LNCAP (cell line): ENCODE data around the gene GLT1D1.

ENCODE experiments used
- TF ChIP-seq, protein P1 (sequence below): fragments of 450-650 bp; IDR thresholded peaks from 2 replicates; pipeline ENCODE4 v1.5.1; 2017; ENCODE audit warnings: mild to moderate bottlenecking

The GLT1D1 gene

DNA sequence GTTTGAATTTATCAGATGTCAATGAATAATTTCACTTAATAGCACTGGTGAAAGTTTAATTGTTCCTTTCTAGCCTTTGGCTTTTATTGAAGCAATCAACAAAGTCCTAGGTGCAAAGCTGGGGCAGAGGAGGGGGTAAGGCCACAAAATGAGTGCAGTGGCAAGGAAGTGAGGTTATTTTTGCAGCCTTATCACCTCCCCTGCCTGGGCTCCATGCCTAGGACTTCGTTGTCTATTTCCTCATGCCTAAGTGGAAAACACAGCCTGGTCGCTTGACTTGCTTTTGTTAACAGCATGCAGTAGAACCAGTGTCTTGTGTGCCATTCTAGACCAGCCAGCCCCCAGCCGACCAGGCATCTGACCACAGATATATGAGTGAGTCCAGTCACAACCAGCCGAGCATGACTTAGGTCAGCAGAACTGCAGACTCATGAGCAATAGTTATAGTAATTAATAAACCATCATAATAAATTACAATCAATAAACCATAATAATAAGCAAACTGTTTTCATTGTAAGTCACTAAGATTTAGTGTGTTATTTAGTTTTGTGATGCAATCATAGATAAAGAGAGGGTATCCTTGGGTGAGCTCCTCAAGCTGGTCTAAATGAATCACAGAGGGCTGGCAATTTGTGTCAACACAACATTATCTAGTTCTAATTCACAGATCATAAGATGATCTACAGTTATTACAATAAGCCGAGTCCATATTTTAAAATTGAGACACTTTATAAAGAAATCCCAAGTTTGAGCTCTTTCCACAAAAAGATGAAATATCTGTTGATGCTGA, 156.8 kb downstream of the GLT1D1 start:
- TF ChIP-seq, protein P1, sequence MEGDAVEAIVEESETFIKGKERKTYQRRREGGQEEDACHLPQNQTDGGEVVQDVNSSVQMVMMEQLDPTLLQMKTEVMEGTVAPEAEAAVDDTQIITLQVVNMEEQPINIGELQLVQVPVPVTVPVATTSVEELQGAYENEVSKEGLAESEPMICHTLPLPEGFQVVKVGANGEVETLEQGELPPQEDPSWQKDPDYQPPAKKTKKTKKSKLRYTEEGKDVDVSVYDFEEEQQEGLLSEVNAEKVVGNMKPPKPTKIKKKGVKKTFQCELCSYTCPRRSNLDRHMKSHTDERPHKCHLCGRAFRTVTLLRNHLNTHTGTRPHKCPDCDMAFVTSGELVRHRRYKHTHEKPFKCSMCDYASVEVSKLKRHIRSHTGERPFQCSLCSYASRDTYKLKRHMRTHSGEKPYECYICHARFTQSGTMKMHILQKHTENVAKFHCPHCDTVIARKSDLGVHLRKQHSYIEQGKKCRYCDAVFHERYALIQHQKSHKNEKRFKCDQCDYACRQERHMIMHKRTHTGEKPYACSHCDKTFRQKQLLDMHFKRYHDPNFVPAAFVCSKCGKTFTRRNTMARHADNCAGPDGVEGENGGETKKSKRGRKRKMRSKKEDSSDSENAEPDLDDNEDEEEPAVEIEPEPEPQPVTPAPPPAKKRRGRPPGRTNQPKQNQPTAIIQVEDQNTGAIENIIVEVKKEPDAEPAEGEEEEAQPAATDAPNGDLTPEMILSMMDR: no peak

DNA sequence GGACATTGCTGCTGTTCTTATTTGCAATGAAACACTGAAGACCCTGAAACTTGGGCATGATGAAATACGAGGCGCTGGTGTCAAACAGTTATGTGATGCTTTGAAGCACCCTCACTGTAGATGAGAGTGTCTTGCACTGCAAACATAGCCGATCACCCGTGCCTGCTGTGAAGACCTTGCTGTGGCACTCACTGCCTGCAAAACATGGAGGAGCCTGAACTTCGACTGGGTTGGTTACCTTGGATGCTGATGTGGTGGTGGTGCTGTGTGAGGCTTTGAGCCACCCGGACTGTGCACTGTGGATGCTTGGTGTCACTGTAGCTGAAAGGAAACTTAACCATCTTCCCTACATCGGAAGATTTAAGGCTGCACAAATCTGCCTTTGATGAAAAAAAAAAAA, 162.9 kb downstream of the GLT1D1 start:
- TF ChIP-seq, protein P1: no peak

DNA sequence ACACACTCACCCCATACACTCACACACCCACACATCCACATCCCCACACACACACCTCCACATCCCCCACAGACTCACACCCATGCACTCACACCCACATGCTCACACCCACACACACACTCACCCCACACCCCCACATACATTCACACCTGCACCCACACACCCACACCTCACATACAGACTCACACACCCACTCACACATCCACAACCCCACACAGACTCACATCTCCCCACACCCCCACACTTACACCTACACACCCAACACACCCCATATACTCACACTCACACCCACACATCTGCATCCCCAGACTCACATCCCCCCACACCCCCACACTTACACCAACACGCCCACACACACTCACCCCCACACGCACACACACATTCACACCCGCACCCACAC, 171.8 kb downstream of the GLT1D1 start:
- TF ChIP-seq, protein P1: no peak

DNA sequence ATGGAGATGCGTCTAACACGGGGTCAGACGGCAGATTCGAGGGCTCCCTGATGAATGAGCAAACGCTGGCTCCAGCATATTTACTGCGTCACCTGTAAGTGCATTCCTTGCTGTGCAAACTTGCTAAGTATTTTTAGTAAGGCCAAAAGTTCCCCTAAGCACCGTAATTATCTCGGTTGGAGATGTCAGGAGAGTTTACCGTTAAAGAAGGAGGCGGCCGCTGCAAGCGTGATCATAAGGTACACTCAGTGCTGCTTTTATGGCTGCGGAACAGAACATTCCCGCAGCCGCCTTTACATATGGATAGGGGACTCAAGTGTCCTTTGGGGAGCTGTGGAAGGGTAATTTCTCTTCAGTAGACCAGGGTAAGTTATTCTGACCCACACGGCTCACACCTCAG, 175.6 kb downstream of the GLT1D1 start:
- TF ChIP-seq, protein P1: no peak
